ENCODE results near the gene ZNF24.

- TF ChIP-seq POLR2A (IDR thresholded peaks at IDR 0.05) = no peak
- TF ChIP-seq, protein P1, sequence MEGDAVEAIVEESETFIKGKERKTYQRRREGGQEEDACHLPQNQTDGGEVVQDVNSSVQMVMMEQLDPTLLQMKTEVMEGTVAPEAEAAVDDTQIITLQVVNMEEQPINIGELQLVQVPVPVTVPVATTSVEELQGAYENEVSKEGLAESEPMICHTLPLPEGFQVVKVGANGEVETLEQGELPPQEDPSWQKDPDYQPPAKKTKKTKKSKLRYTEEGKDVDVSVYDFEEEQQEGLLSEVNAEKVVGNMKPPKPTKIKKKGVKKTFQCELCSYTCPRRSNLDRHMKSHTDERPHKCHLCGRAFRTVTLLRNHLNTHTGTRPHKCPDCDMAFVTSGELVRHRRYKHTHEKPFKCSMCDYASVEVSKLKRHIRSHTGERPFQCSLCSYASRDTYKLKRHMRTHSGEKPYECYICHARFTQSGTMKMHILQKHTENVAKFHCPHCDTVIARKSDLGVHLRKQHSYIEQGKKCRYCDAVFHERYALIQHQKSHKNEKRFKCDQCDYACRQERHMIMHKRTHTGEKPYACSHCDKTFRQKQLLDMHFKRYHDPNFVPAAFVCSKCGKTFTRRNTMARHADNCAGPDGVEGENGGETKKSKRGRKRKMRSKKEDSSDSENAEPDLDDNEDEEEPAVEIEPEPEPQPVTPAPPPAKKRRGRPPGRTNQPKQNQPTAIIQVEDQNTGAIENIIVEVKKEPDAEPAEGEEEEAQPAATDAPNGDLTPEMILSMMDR (IDR thresholded peaks at IDR 0.05) = no peak
Observed at GRCh38 chr18:35377875-35378573, 33.8 kb upstream of the ZNF24 start.

All from right lobe of liver (tissue), 4 donors.